Hepatocyte (in vitro differentiated cells): ENCODE data around the gene SSBP2. TPM values are rescaled to one million over a fixed set of nuclear protein-coding genes. Genes with fewer than 3 reads are reported as not detected.

Experiments used
- DNase-seq: peaks from one replicate; pipeline ENCODE4 v3.0.0-alpha.2; 2016; ENCODE audit warnings: low spot score
- H2AFZ ChIP-seq: fragments of 200-600 bp; sonication (generic); 2 replicates; pipeline ENCODE4 v1.6.0; 2016; ENCODE audit warnings: antibody characterized with exemption, mild to moderate bottlenecking
- H3K27ac ChIP-seq: fragments of 200-600 bp; sonication (generic); 2 replicates; pipeline ENCODE4 v1.5.1; 2016; ENCODE audit warnings: mild to moderate bottlenecking
- H3K27me3 ChIP-seq: fragments of 200-600 bp; sonication (generic); 2 replicates; pipeline ENCODE4 v1.6.1; 2016
- H3K36me3 ChIP-seq: fragments of 200-600 bp; sonication (generic); replicated peaks from 2 replicates; pipeline ENCODE4 v1.5.1; 2016; ENCODE audit warnings: low read depth; ENCODE audit not compliant: insufficient read depth
- H3K4me1 ChIP-seq: fragments of 200-600 bp; sonication (generic); 2 replicates; pipeline ENCODE4 v1.5.1; 2016; ENCODE audit warnings: mild to moderate bottlenecking, moderate library complexity; ENCODE audit not compliant: insufficient read depth
- H3K4me2 ChIP-seq: fragments of 200-600 bp; sonication (generic); 2 replicates; pipeline ENCODE4 v1.6.0; 2016
- H3K4me3 ChIP-seq: fragments of 200-600 bp; sonication (generic); 2 replicates; pipeline ENCODE4 v1.5.1; 2016; ENCODE audit warnings: mild to moderate bottlenecking
- H3K79me2 ChIP-seq: fragments of 200-600 bp; sonication (generic); 2 replicates; pipeline ENCODE4 v1.6.0; 2017; ENCODE audit warnings: mild to moderate bottlenecking
- H3K9me2 ChIP-seq: fragments of 200-600 bp; sonication (generic); replicated peaks from 2 replicates; pipeline ENCODE4 v1.6.0; 2017; ENCODE audit warnings: mild to moderate bottlenecking; ENCODE audit not compliant: insufficient read depth
- H3K9me3 ChIP-seq: fragments of 200-600 bp; sonication (generic); 2 replicates; pipeline ENCODE4 v1.5.1; 2016; ENCODE audit warnings: low read depth, mild to moderate bottlenecking
- H4K20me1 ChIP-seq: fragments of 200-600 bp; sonication (generic); 2 replicates; pipeline ENCODE4 v1.6.0; 2016; ENCODE audit warnings: mild to moderate bottlenecking; ENCODE audit not compliant: insufficient read depth, poor library complexity, severe bottlenecking
- EZH2 ChIP-seq: fragments of 200-600 bp; sonication (generic); IDR thresholded peaks from 2 replicates; pipeline ENCODE4 v1.6.1; 2016; ENCODE audit warnings: antibody characterized with exemption, mild to moderate bottlenecking, borderline replicate concordance
- EZH2phosphoT487 ChIP-seq: fragments of 200-600 bp; sonication (generic); IDR thresholded peaks from one replicate; pipeline ENCODE4 v1.6.1; 2018; ENCODE audit warnings: antibody characterized with exemption, mild to moderate bottlenecking, low read depth, moderate library complexity; ENCODE audit not compliant: unreplicated experiment, severe bottlenecking
- WGBS: methylation state at CpG from one replicate; pipeline ENCODE4 v1.1.6; 2016; ENCODE audit warnings: low lambda C conversion rate; ENCODE audit errors: missing lambda C conversion rate; 5-methylcytosine and 5-hydroxymethylcytosine counted together
- polyA plus RNA-seq: library from polyadenylated mRNA; unstranded; fragments of >200 nt; fragmentation: Nextera tagmentation; extraction: Ambion mirVana; gene quantifications from 2 replicates; pipeline ENCODE4 v1.2.1, GENCODE V29; 2016
- total RNA-seq: library from RNA; depleted of rRNA; stranded (reverse); fragments of >200 nt; gene quantifications from 2 replicates; pipeline ENCODE4 v1.2.3, GENCODE V29; 2014
- TF ChIP-seq, protein P1 (sequence below): fragments of 200-600 bp; sonication (generic); IDR thresholded peaks from 2 replicates; pipeline ENCODE4 v1.5.1; 2016; ENCODE audit warnings: antibody characterized with exemption, mild to moderate bottlenecking; ENCODE audit not compliant: poor library complexity

SSBP2 gene
- total and polyA plus RNA-seq, 2 experiments from 2014 or later: 23.7 to 48.2 TPM

DNA sequence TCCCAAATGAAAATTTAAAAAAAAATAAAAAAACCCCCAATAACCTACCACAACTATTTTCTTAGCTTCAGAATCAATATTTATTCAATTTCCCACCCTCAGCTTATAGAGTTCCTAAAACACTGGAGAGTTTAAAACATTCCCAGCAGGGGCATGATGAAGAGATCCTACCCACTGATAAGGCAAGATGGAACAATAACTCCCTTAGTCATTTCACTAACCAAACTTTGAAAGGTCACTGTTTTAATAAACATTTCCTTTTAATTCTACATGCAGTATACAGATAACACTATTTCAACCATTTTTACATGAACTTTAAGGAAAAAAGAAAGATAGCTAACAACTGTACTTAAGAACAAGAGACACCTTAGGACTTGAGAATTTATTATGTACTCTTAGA lies 322.0 kb downstream of the SSBP2 start:
- Histone ChIP-seq H3K4me3 (no peak overlapping the region), H3K27me3 (no peaks in the 10 kb centered on the region), H3K36me3 (no peaks in the 10 kb centered on the region), H2AFZ (no peak overlapping the region), H4K20me1 (no peaks in the 10 kb centered on the region), H3K4me1 (peaks cover 14% of the 10 kb centered on the region), H3K79me2 (no peaks in the 10 kb centered on the region), H3K27ac (no peak overlapping the region), H3K4me2 (no peak overlapping the region), H3K9me2 (no peaks in the 10 kb centered on the region), H3K9me3 (no peaks in the 10 kb centered on the region)
- TF ChIP-seq EZH2phosphoT487: no peak
- TF ChIP-seq EZH2: no peak
- DNase-seq: no peak

DNA sequence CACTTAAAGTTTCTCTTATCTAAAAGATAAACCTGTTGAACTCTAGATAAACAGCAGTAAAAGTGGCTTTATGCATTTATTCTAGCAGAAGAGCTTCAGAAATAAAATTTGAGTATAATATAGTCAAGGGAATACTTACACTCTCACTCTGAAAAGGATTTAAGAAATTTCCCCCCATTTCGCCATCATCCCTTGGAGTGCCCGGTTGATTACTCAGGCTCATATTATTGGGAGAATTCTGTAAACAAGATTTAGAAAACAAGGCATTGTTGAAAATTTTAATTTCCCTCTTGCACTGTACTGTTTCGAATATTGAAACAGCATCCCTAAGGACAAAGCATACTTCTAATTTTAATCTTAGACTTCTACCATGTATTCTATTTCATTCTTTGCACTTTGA lies 322.5 kb downstream of the SSBP2 start:
- Histone ChIP-seq H3K4me1 (peaks cover 14% of the 10 kb centered on the region), H3K79me2 (no peaks in the 10 kb centered on the region), H3K9me2 (no peaks in the 10 kb centered on the region), H3K4me3 (no peak overlapping the region), H3K27me3 (no peaks in the 10 kb centered on the region), H3K36me3 (no peaks in the 10 kb centered on the region), H3K4me2 (no peak overlapping the region), H2AFZ (no peak overlapping the region), H3K9me3 (no peaks in the 10 kb centered on the region), H3K27ac (no peak overlapping the region), H4K20me1 (no peaks in the 10 kb centered on the region)
- DNase-seq: no peak
- 87% methylated on average over 3 of the region's 3 CpGs for WGBS
- TF ChIP-seq, protein P1, sequence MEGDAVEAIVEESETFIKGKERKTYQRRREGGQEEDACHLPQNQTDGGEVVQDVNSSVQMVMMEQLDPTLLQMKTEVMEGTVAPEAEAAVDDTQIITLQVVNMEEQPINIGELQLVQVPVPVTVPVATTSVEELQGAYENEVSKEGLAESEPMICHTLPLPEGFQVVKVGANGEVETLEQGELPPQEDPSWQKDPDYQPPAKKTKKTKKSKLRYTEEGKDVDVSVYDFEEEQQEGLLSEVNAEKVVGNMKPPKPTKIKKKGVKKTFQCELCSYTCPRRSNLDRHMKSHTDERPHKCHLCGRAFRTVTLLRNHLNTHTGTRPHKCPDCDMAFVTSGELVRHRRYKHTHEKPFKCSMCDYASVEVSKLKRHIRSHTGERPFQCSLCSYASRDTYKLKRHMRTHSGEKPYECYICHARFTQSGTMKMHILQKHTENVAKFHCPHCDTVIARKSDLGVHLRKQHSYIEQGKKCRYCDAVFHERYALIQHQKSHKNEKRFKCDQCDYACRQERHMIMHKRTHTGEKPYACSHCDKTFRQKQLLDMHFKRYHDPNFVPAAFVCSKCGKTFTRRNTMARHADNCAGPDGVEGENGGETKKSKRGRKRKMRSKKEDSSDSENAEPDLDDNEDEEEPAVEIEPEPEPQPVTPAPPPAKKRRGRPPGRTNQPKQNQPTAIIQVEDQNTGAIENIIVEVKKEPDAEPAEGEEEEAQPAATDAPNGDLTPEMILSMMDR: no peak
- no peak for TF ChIP-seq EZH2phosphoT487
- no peak for TF ChIP-seq EZH2

DNA sequence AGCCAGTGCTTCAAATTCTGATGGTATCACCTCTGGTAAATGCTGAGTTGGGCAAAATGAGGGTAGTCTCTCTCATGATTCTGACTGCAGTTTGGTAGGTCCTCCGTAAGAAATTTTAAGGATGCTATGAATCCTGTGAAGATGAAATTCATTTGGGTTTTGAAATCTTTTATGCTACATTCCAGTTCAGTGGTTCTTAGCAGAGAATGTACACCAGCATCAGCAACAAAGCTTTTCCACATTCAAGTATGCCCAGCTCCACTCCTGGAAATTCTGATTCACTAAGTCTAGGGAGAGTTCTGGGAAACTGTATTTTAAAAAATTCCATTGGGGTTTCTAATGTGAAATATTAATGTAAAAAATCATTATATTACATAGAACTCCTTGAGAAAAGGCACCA lies 323.3 kb downstream of the SSBP2 start:
- WGBS: 95% methylated on average over 1 of the region's 1 CpG
- H3K4me1 ChIP-seq: peaks cover 14% of the 10 kb centered on the region
- no peak overlapping the region for H2AFZ ChIP-seq
- no peaks in the 10 kb centered on the region for H4K20me1 ChIP-seq
- no peak for DNase-seq
- H3K79me2 ChIP-seq: no peaks in the 10 kb centered on the region
- H3K36me3 ChIP-seq: no peaks in the 10 kb centered on the region
- no peak overlapping the region for H3K4me3 ChIP-seq
- H3K27me3 ChIP-seq: no peaks in the 10 kb centered on the region
- no peak overlapping the region for H3K4me2 ChIP-seq
- H3K9me3 ChIP-seq: no peaks in the 10 kb centered on the region
- TF ChIP-seq EZH2 (no peak), EZH2phosphoT487 (no peak)
- TF ChIP-seq, protein P1: no peak
- no peaks in the 10 kb centered on the region for H3K9me2 ChIP-seq
- H3K27ac ChIP-seq: no peak overlapping the region

DNA sequence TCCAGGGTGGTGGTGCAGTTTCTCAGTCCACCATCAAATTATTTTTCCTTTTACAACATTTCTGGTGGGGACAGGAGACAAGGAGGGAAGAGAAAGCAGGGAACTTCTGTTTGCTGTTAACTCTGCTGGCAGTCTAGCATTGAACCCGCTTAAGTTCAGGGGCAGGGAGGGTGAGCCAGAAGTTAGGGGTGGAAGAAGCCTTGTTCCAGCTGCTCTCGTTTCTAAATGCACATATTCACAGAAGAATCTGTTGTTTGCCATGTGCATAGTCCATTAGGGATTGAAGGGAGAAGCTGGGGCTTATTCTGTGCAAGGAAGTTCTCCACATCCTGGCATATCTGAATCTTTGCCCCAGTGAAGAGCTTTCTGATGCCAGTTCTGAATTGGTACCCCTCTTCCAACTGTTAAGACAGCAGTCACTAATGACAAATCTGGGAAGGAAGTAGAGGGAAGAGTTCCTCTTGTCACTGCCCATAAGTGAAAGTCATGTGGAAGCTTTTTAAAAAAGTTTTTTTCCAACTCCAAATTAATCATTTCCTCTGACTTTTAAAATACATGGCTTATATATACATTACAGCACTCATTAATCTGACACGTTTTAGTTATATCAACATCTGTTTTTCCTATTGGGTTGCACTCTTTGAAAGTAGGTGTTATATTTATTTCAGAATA lies 324.4 kb downstream of the SSBP2 start:
- no peak for DNase-seq
- Histone ChIP-seq H3K4me1 (peaks cover 14% of the 10 kb centered on the region), H4K20me1 (no peaks in the 10 kb centered on the region), H3K36me3 (no peaks in the 10 kb centered on the region), H3K4me2 (no peak overlapping the region), H3K9me2 (no peaks in the 10 kb centered on the region), H3K9me3 (no peaks in the 10 kb centered on the region), H3K27ac (no peak overlapping the region), H3K27me3 (no peaks in the 10 kb centered on the region), H3K79me2 (no peaks in the 10 kb centered on the region), H3K4me3 (no peak overlapping the region), H2AFZ (no peak overlapping the region)
- 65% methylated on average over 3 of the region's 3 CpGs for WGBS
- no peak for TF ChIP-seq EZH2
- no peak for TF ChIP-seq EZH2phosphoT487
- TF ChIP-seq, protein P1: no peak
